Mesendoderm (in vitro differentiated cells): Measurements from ENCODE around the gene BMPER.

Experiments used
- DNase-seq: peaks from one replicate; pipeline ENCODE4 v3.0.0; 2013
- H2AK5ac ChIP-seq: 2 replicates; pipeline ENCODE4 v1.6.1; 2013; ENCODE audit warnings: low read length, inconsistent platforms
- H2BK120ac ChIP-seq: 2 replicates; pipeline ENCODE4 v1.6.1; 2013; ENCODE audit warnings: low read depth, mild to moderate bottlenecking, low read length, moderate library complexity, mixed read lengths
- H2BK15ac ChIP-seq: replicated peaks from 2 replicates; pipeline ENCODE4 v1.6.1; 2013; ENCODE audit warnings: low read depth, mild to moderate bottlenecking, moderate library complexity
- H2BK5ac ChIP-seq: 2 replicates; pipeline ENCODE4 v1.6.1; 2013; ENCODE audit warnings: low read length, inconsistent platforms
- H3K18ac ChIP-seq: 2 replicates; pipeline ENCODE4 v1.6.1; 2013; ENCODE audit warnings: mild to moderate bottlenecking, low read length, mixed read lengths
- H3K23ac ChIP-seq: one replicate; pipeline ENCODE4 v1.6.1; 2013; ENCODE audit warnings: low read length
- H3K27ac ChIP-seq: 2 replicates; pipeline ENCODE4 v1.5.1; 2013; ENCODE audit warnings: low read depth, mild to moderate bottlenecking, inconsistent platforms, low read length, moderate library complexity
- H3K27me3 ChIP-seq: 2 replicates; pipeline ENCODE4 v1.6.1; 2013; ENCODE audit warnings: low read length, control low read depth, mild to moderate bottlenecking, inconsistent platforms; ENCODE audit not compliant: insufficient read depth, poor library complexity
- H3K36me3 ChIP-seq: 2 replicates; pipeline ENCODE4 v1.6.1; 2013; ENCODE audit warnings: low read length, inconsistent platforms; ENCODE audit not compliant: control insufficient read depth, insufficient read depth
- H3K4ac ChIP-seq: one replicate; pipeline ENCODE4 v1.6.1; 2013; ENCODE audit warnings: low read depth, mild to moderate bottlenecking, low read length, moderate library complexity
- H3K4me1 ChIP-seq: 2 replicates; pipeline ENCODE4 v1.6.1; 2013; ENCODE audit warnings: low read depth, low read length, inconsistent platforms; ENCODE audit not compliant: control insufficient read depth
- H3K4me2 ChIP-seq: 2 replicates; pipeline ENCODE4 v1.6.1; 2013; ENCODE audit warnings: low read length
- H3K4me3 ChIP-seq: 2 replicates; pipeline ENCODE4 v1.5.1; 2013; ENCODE audit warnings: mild to moderate bottlenecking, low read length
- H3K56ac ChIP-seq: one replicate; pipeline ENCODE4 v1.6.1; 2013; ENCODE audit warnings: low read length
- H3K79me1 ChIP-seq: 2 replicates; pipeline ENCODE4 v1.6.1; 2013; ENCODE audit warnings: low read length, inconsistent platforms
- H3K79me2 ChIP-seq: 2 replicates; pipeline ENCODE4 v1.6.1; 2013; ENCODE audit warnings: mild to moderate bottlenecking, low read length; ENCODE audit not compliant: control insufficient read depth, insufficient read depth
- H3K9ac ChIP-seq: 2 replicates; pipeline ENCODE4 v1.6.1; 2013; ENCODE audit warnings: low read length, inconsistent platforms
- H4K5ac ChIP-seq: one replicate; pipeline ENCODE4 v1.6.1; 2013; ENCODE audit warnings: low read length
- H4K8ac ChIP-seq: one replicate; pipeline ENCODE4 v1.6.1; 2013; ENCODE audit warnings: low read depth, mild to moderate bottlenecking, control low read depth, low read length, moderate library complexity
- WGBS: extraction: QIAGEN DNeasy Blood & Tissue Kit; methylation state at CpG from one replicate; pipeline ENCODE4 v1.1.7; 2013; ENCODE audit warnings: low lambda C conversion rate, missing lambda C conversion rate; ENCODE audit not compliant: insufficient coverage; ENCODE audit errors: extremely low coverage; 5-methylcytosine and 5-hydroxymethylcytosine counted together

Gene BMPER

DNA sequence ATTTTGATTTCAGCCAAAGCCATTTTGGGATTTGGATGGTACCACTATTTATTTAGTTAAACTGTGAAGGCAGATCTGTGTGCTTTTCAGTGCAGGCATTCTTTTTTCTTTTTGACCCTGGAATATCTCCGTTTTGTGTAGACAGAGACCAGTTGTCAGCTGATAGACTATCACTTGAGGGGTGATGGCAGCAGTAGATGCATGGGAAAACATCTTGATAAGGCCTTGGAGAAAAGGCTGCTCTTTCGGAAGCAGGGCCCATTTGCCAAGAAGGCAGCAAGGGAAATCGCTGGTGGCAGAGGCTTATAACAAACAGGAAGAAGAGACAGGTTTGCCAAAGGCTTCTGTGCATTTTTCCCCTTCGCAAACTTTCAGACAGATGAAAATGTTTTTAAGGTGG, 2.6 kb upstream of the BMPER start:
- peak overlapping the region; percentile 44 for H3K27ac ChIP-seq
- H3K4me3 ChIP-seq: no peak overlapping the region
- H2BK5ac ChIP-seq: peak overlapping the region; percentile 60
- H3K79me2 ChIP-seq: no peaks in the 10 kb centered on the region
- H3K18ac ChIP-seq: peak overlapping the region; percentile 95
- H3K23ac ChIP-seq: no peak overlapping the region
- no peak overlapping the region for H3K4me2 ChIP-seq
- peak; percentile 84 for DNase-seq
- no peak overlapping the region for H4K8ac ChIP-seq
- no peak overlapping the region for H2AK5ac ChIP-seq
- H3K56ac ChIP-seq: no peak overlapping the region
- no peak overlapping the region for H3K4ac ChIP-seq
- H3K27me3 ChIP-seq: no peaks in the 10 kb centered on the region
- no CpG with 5 or more reads among the region's 4 CpGs for WGBS
- H3K4me1 ChIP-seq: peaks cover 7% of the 10 kb centered on the region
- H2BK120ac ChIP-seq: peak overlapping the region; percentile 89
- no peak overlapping the region for H3K9ac ChIP-seq
- no peaks in the 10 kb centered on the region for H3K36me3 ChIP-seq
- H2BK15ac ChIP-seq: no peak overlapping the region
- H4K5ac ChIP-seq: no peak overlapping the region
- no peaks in the 10 kb centered on the region for H3K79me1 ChIP-seq

DNA sequence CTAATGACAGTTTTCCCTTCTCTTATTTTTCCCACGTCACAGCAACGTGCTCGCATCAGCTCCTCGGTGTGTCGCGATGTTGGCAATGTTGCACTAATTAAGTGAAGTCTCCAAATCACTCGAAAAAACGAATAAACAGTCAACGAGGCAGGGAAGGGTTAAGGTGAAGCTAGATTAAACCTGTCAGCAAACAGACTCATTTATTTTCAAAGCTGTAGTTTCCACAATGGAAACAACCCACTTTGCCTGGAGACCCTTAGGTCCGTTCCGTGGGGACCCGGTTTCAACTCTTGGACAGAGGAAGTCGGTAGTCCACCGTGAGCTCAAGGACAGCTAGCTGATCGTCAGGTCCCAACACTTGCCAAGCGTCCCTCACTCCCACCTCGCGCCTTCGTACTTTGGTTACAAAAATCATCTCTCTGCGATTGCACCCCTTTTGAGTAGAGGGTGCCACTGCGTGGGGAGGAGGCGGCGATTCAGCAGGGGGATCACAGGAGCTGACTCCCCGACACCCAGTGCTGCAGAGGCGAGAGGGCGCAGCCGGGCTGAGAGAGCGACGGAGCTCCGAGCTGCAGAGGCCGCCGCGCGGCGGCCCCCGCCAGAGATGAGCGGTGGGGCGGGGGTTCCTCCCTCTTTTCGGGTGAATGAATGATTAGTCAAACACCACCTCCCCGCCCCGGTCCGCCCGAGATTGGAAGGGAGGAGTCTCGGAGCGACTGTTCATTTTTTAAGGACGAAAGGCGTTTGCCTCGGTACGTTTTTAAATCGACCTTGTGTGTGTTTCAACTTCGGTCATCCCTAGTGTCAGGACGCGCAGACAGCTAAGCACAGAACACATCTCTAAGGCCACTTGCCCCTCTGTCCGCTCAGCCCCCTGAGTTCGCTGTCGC, 1.3 kb upstream of the BMPER start:
- Histone ChIP-seq H3K36me3 (no peaks in the 10 kb centered on the region), H3K56ac (peak overlapping the region; percentile 98), H4K5ac (no peak overlapping the region), H3K27ac (peak overlapping the region; percentile 63), H3K23ac (no peak overlapping the region), H2BK120ac (no peak overlapping the region), H3K9ac (peak overlapping the region; percentile 89), H4K8ac (no peak overlapping the region), H3K4me3 (peak overlapping the region; percentile 32), H3K4ac (peak overlapping the region; percentile 95), H3K27me3 (no peaks in the 10 kb centered on the region), H2AK5ac (no peak overlapping the region), H3K4me2 (peak overlapping the region; percentile 85), H3K18ac (peak overlapping the region; percentile 94), H2BK5ac (peak overlapping the region; percentile 93), H3K79me2 (no peaks in the 10 kb centered on the region), H3K4me1 (peaks cover 7% of the 10 kb centered on the region), H3K79me1 (no peaks in the 10 kb centered on the region), H2BK15ac (no peak overlapping the region)
- DNase-seq: peak; percentile 72
- WGBS: no CpG with 5 or more reads among the region's 56 CpGs

DNA sequence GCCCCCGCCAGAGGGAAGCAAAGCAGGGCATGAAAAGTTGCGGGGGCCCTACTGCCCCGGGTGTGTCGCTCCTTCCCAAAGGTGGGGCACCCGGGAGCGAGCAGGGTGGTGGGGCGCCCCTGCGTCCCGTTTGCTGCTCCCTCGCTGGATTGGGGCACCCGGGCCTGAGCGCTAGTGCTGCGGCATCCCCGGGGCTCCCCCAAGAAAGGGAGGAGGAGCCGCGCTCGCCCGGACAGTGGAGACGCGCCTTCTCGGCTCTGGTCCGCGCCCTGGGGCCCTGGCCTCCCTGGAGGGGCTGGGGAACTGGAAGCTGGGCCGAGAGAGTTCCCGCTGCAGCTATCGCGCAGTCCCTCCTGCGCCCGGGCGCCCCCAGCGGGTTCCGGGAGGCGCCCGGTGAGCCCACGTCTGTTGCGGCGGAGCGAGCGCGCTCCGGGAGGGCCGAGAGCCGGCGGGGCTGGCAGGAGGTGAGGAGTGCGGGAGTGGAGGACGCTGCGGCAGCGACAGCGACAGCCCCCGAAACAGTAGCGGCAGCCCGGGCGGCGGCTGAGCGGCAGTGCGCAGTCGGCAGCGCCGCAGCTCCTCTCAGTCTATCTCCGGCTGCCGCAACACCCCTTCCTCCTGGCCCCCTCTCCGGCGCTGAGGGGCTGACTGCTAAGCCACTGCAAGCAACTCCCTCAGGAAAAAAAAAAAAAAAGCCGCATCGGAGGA, 504 bp upstream of the BMPER start:
- H3K18ac ChIP-seq: peak overlapping the region; percentile 94
- H3K4me1 ChIP-seq: peaks cover 3% of the 10 kb centered on the region
- H3K9ac ChIP-seq: peak overlapping the region; percentile 89
- H3K4ac ChIP-seq: peak overlapping the region; percentile 95
- no peaks in the 10 kb centered on the region for H3K79me1 ChIP-seq
- H3K27me3 ChIP-seq: no peaks in the 10 kb centered on the region
- peak overlapping the region; percentile 85 for H3K4me2 ChIP-seq
- no CpG with 5 or more reads among the region's 65 CpGs for WGBS
- peak overlapping the region; percentile 98 for H3K56ac ChIP-seq
- H4K5ac ChIP-seq: no peak overlapping the region
- DNase-seq: peak; percentile 88
- no peak overlapping the region for H4K8ac ChIP-seq
- H3K27ac ChIP-seq: peak overlapping the region; percentile 63
- peak overlapping the region; percentile 87 for H2BK5ac ChIP-seq
- H2AK5ac ChIP-seq: no peak overlapping the region
- no peaks in the 10 kb centered on the region for H3K36me3 ChIP-seq
- H3K4me3 ChIP-seq: peak overlapping the region; percentile 32
- H3K23ac ChIP-seq: peak overlapping the region; percentile 39
- H2BK15ac ChIP-seq: no peak overlapping the region
- H2BK120ac ChIP-seq: peak overlapping the region; percentile 46
- H3K79me2 ChIP-seq: no peaks in the 10 kb centered on the region

DNA sequence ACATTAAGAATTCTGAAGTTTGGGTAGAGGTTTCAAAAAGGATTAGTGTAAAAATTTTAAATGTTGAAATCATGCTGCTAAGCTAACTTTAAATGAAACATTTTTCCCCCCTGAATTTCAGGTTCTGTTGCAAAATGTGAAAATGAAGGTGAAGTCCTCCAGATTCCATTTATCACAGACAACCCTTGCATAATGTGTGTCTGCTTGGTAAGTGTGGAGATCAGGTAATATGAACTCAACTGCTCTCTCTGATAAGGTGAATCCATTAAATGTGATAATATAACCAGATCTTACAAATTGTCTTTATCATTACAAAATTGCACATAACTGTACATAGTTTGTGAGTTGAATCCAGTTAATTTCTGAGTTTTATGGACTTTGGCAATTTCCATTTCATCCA, 1.4 kb downstream of the BMPER start:
- H2BK15ac ChIP-seq: no peak overlapping the region
- no peak overlapping the region for H3K18ac ChIP-seq
- no peak overlapping the region for H3K9ac ChIP-seq
- no peak overlapping the region for H2BK120ac ChIP-seq
- H4K8ac ChIP-seq: no peak overlapping the region
- no peaks in the 10 kb centered on the region for H3K79me1 ChIP-seq
- H3K36me3 ChIP-seq: no peaks in the 10 kb centered on the region
- no peak overlapping the region for H4K5ac ChIP-seq
- H3K4me1 ChIP-seq: peaks cover 2% of the 10 kb centered on the region
- H3K4ac ChIP-seq: no peak overlapping the region
- H3K4me2 ChIP-seq: no peak overlapping the region
- no peak overlapping the region for H2AK5ac ChIP-seq
- no peak overlapping the region for H3K56ac ChIP-seq
- no peak overlapping the region for H2BK5ac ChIP-seq
- no peak for DNase-seq
- no peak overlapping the region for H3K4me3 ChIP-seq
- H3K27me3 ChIP-seq: no peaks in the 10 kb centered on the region
- H3K23ac ChIP-seq: no peak overlapping the region
- no peaks in the 10 kb centered on the region for H3K79me2 ChIP-seq
- no peak overlapping the region for H3K27ac ChIP-seq

DNA sequence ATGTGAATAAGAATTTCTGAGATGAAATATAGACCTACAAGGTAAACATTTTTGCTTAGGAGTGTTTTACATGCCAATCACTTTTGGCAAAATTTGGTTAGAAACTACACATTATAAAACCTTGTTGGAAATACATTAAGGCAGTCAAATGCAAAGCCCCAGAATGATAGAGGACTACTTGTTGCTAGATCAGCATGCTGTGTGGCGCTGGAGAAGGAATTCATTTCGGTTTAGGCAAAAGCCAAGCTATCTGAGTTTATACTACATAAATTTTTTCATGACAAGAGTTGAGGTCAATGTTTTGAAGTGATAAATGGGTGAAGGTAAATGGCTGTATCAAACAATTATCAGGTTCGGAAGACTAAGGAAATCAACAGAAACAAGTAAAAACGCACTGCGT, 2.3 kb downstream of the BMPER start:
- no peak overlapping the region for H3K27ac ChIP-seq

More for the DNA sequence above, 2.3 kb downstream of the BMPER start:
- Histone ChIP-seq H2BK120ac (no peak overlapping the region), H2AK5ac (no peak overlapping the region), H3K4ac (no peak overlapping the region), H3K23ac (no peak overlapping the region), H3K36me3 (no peaks in the 10 kb centered on the region), H2BK5ac (no peak overlapping the region), H3K4me3 (no peak overlapping the region), H3K4me2 (no peak overlapping the region), H3K4me1 (peaks cover 2% of the 10 kb centered on the region), H2BK15ac (no peak overlapping the region), H3K9ac (peak overlapping the region; percentile 1), H3K18ac (no peak overlapping the region), H4K5ac (no peak overlapping the region), H3K56ac (no peak overlapping the region), H3K79me2 (no peaks in the 10 kb centered on the region), H4K8ac (no peak overlapping the region), H3K79me1 (no peaks in the 10 kb centered on the region), H3K27me3 (no peaks in the 10 kb centered on the region)
- WGBS: no CpG with 5 or more reads among the region's 5 CpGs
- DNase-seq: no peak
